Renal cortical epithelial cell (primary cell): ENCODE measurements around the gene VSIG1. TPM values are rescaled to one million over a fixed set of nuclear protein-coding genes. Genes with fewer than 3 reads are reported as not detected.

Experiments used
- DNase-seq: peaks from one replicate; pipeline ENCODE4 v3.0.0-alpha.2; 2011; ENCODE audit warnings: low read depth
- total RNA-seq: library from RNA; depleted of rRNA; stranded (reverse); fragments of >200 nt; gene quantifications from 2 replicates; pipeline ENCODE4 v1.2.3, GENCODE V29; 2014

The VSIG1 gene
- total RNA-seq: 0.85 and 4.0 TPM in 2 replicates

GRCh38 chrX:108044554-108045256, at the start of gene VSIG1:
TSS of gene VSIG1 (plus strand) at chrX:108045065. CDS start at chrX:108045131, 66 bp downstream.
- DNase-seq: no peak

DNA sequence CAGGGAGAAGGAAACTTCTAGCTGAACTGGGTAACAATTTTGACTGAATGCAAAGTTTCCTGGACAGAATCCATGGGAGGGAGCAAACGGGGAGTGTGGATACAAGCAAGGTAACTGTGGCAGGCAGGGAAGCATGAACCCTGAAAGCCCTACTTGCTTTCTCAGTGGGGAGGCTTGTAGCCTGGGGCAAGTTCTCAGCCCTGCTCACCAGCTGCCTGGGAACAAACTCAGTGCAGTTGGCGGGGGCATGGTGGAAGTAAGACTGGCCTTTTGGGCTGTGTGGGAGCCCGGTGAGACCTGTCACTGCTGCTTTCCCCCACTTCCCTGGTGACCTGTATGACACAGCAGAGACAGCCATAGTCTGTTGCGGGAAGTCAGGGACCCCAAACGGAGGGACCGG, 48.7 kb upstream of the VSIG1 start:
- DNase-seq: no peak

DNA sequence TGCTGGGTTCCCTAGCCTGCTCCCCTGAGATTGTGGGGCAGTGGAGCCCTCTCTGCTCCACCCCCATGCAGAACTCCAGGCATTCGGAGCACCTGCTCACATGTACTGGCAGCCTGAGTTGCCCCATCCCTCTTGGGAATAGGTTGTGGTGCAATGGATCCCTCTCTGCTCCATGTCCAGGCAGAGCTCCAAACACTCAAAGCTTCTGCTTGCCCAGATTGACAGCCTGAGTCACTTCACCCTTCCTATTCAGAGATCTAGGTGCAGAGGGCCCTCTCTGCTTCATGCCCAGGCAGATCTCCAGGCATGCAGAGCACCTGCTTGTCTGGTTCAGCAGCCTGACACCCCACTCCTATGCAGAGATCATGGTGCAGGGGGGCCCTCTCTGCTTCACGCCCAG, 44.1 kb upstream of the VSIG1 start:
- peak; percentile 2 for DNase-seq

GRCh38 chrX:108001218-108001814, 43.5 kb upstream of the VSIG1 start:
- peak; percentile 52 for DNase-seq

DNA sequence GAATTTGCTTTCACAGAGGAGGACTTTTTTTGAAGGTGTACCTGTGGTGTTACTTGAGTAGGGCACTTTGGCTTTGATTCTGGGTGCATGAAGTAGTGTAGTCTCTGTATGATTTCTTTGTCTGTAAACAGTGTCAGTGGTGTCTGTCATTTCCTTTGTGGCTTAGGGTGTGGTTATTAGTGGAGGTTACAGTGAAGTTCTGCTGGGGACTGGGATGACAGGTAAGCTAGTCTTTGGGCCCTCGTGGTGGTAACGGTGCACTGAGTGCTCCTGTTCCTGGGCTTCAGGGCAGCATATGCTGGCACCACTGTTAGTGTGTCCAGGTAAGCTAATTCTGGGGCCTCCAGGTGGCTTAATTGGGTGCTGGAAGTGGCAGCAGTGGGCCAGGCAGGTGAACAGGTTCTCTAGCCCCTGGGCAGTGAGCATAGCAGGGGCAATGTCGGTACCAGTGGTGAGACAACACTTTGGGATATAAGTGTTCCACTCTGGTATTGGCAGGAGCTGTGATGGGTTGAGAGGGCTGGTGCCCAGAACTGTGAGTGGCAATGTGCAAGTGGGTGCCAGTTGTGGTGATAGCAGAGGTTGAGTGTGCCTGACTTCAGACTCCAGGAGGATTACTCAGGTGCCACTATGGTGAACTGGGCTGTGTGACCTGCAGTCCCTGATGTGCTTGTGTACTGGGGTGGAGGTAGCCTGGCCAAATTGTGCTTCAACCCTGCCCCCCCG, 26.0 kb upstream of the VSIG1 start:
- DNase-seq: no peak

- DNase-seq: no peak
These were observed 25.4 kb upstream of the VSIG1 start for GRCh38 chrX:108019382-108019875.

GRCh38 chrX:108020631-108021030, 24.2 kb upstream of the VSIG1 start:
- DNase-seq: peak; percentile 10

DNA sequence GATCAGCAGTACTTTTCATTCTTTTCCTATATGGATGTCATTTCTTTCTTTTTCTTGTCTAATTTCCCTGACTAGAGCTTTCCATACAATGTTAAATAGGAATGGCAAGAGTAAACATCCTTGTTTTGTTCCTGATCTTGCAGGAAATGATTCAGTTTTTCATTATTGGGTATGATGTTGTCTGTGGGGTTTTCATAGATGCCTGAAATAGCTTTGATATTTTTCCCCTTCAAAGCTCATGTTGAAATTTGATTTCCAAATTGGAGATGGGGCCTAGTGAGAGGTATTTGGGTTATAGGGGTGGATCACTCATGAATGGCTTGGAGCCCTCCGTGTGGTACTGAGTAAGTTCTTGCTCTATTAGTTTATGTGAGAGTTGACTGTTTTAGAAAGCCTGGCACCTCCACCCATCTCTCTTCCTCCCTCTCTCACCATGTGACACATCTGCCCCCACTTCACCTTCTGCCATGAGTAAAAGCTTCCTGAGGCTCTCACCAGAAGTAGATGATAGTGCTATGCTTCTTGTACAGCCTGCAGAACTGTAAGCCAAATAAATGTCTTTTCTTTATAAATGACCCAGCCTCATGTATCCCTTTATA, 22.3 kb upstream of the VSIG1 start:
- no peak for DNase-seq

- DNase-seq: no peak
These were observed 19.5 kb upstream of the VSIG1 start for GRCh38 chrX:108025376-108025775.

- peak; percentile 34 for DNase-seq
These were observed 18.8 kb upstream of the VSIG1 start for GRCh38 chrX:108025954-108026600.

DNA sequence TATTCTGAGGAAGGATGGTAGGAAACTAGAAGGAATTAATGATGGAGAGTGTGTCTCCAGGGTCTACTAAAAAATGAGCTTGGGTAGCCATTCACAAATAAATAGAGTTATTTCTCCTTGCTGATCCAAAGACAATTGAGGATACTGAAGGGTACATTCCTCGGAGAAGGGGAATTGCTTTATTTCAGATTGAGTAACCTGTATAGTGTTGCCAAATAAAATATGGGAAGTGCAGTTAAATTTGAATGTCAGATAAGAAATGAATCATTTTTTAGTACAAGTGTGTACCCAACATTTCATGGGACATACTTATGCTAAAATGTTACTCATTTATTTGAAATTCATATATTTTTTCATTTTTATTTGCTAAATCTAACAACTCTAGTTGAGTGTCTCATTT, 16.0 kb upstream of the VSIG1 start:
- no peak for DNase-seq

- no peak for DNase-seq
These were observed 14.7 kb upstream of the VSIG1 start for GRCh38 chrX:108029928-108030711.

DNA sequence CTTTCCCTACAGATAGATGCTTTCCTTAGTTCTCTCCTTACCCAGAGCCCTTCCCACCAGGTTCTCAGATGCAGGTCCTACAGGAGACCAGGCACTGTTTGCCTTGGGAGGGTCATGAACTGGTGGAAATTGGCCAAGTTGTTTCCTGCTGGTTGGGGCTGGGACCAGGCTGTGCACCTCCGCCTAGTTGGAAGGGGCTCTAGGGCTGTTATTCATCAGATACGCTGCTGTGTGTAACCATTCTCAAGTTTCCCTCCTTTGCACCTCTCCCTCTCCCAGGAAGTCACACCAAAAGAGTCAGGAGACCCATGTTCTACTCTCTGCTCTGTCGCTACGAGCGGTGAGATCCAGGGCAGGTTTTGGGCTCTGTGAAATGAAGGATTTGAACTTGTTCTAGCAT, 11.9 kb upstream of the VSIG1 start:
- DNase-seq: no peak

- no peak for DNase-seq
These were observed 11.0 kb upstream of the VSIG1 start for GRCh38 chrX:108033890-108034289.

- DNase-seq: no peak
These were observed 10.1 kb upstream of the VSIG1 start for GRCh38 chrX:108034725-108035124.

- peak; percentile 90 for DNase-seq
These were observed 8.4 kb upstream of the VSIG1 start for GRCh38 chrX:108036298-108036973.

DNA sequence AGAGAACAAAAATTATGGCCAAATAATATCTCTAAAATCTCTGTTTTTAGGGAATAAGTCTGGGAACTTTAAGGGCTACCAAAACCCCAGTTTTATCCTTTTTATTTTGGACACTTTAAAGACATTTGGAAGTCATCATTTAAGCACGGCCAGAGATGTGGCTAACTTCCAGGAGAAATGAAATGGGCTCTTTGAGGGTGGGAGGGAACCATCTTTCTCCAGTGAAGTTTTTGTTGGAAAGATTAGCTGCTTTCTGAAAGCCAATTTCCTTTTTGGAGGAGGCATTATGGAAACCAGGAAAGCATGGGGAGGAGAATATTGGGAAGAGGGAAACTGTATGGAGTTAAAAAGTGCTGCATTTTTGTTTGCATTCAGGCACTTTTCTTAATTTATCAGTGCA, 4.8 kb downstream of the VSIG1 start:
- DNase-seq: no peak

DNA sequence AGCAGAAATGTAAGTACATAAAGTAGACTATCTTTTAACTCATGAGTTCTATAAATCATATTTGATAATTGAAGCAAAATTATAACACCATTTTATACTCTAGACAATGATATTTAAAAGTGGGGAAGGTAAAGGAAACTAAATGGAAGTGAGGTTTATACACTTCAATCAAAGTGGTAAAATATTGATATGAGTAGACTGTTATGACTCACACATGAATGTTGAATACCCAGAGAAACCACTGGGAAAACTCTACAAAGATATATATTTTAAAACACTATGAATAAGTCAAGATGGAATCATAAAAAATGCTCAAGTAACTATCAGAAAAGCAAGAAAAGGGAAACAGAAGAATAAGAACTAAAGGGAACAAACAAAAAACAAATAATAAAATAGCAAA, 8.4 kb downstream of the VSIG1 start:
- no peak for DNase-seq

DNA sequence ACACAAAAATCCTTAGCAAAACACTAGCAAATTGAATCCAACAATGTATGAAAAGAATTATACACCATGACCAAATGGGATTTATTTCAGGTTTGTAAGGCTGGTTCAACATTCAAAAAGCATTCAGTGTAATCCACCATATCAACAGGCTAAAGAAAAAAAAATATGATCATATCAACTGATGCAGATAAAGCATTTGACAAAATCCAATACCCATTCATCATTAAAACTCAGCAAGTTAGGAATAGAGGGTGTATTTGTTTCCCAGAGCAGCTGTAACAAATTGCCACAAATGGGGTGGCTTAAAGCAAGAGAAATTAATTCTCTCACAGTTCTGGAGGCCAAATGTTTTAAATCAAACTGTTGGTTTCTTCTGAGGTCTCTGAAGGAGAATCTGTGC, 10.7 kb downstream of the VSIG1 start:
- no peak for DNase-seq

DNA sequence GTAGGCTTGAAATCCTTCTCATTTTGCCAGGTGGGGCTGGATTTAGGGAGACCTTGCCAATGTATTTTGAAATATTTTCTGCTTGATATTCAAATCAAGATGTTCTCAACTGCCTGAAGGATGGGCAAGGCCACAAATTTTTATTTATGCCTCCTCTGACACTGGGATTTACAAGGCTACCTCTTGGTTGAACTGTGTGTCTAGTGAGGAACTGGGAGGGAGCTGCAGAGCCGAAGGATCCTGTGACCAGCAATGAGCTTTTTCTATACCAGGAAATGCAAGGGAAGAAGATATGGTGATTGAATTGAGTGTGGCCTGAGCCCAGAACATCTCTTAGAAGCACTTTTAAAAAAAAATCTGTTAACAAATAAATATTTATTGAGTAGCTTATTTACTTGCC, 14.9 kb downstream of the VSIG1 start:
- no peak for DNase-seq

GRCh38 chrX:108064001-108064400, 19.1 kb downstream of the VSIG1 start:
- no peak for DNase-seq
